GM18526 (cell line): ENCODE measurements around the gene SLC6A19.

ENCODE experiments used
- POLR2A ChIP-seq: IDR thresholded peaks from 3 replicates; pipeline ENCODE4 v1.6.1; 2011; ENCODE audit not compliant: insufficient read length; ENCODE audit errors: extremely low read depth

The SLC6A19 gene

GRCh38 chr5:1205255-1206180 is 4.1 kb downstream of the SLC6A19 start:
- no peak for TF ChIP-seq POLR2A

- no peak for TF ChIP-seq POLR2A
These were observed 5.4 kb downstream of the SLC6A19 start for GRCh38 chr5:1206521-1207412.

GRCh38 chr5:1207555-1207954 is 6.2 kb downstream of the SLC6A19 start:
- TF ChIP-seq POLR2A = no peak

GRCh38 chr5:1208221-1208742 is 6.9 kb downstream of the SLC6A19 start:
- TF ChIP-seq POLR2A = no peak

- TF ChIP-seq POLR2A = no peak
These were observed 7.5 kb downstream of the SLC6A19 start for GRCh38 chr5:1208743-1209488.

- TF ChIP-seq POLR2A = no peak
These were observed 8.1 kb downstream of the SLC6A19 start for GRCh38 chr5:1209489-1209852.

- TF ChIP-seq POLR2A = no peak
These were observed 8.7 kb downstream of the SLC6A19 start for GRCh38 chr5:1209896-1210776.

GRCh38 chr5:1210832-1211251 is 9.4 kb downstream of the SLC6A19 start:
- no peak for TF ChIP-seq POLR2A

- TF ChIP-seq POLR2A = no peak
These were observed 10.3 kb downstream of the SLC6A19 start for GRCh38 chr5:1211701-1212100.

GRCh38 chr5:1212271-1212670 is 10.9 kb downstream of the SLC6A19 start:
- TF ChIP-seq POLR2A = no peak

GRCh38 chr5:1212881-1213280 is 11.5 kb downstream of the SLC6A19 start:
- TF ChIP-seq POLR2A = no peak

- TF ChIP-seq POLR2A = no peak
These were observed 12.2 kb downstream of the SLC6A19 start for GRCh38 chr5:1213508-1214162.

- no peak for TF ChIP-seq POLR2A
These were observed 13.0 kb downstream of the SLC6A19 start for GRCh38 chr5:1214163-1214935.
